HEK293 (cell line): ENCODE data around the gene GMDS.
A peak's percentile ranks its signal among the peaks of the same experiment; 100 is the strongest.

Source experiments
- CTCF ChIA-PET: fragments of 350-600 bp; formaldehyde crosslinking; extraction: SDS; loops from one replicate; lab custom pipeline; 2021; ENCODE audit warnings: antibody characterized with exemption; lab: Yijun Ruan, JAX
- POLR2A ChIA-PET: fragments of 300-600 bp; formaldehyde crosslinking; extraction: SDS; loops from one replicate; lab custom pipeline; 2020; ENCODE audit warnings: antibody characterized with exemption, inconsistent platforms; lab: Yijun Ruan, JAX
- H3K27ac ChIP-seq: fragments of 200-500 bp; sonication (Bioruptor generic); 2 replicates; pipeline ENCODE4 v1.5.1; 2014; ENCODE audit warnings: low read depth, low read length, control low read depth, inconsistent platforms; ENCODE audit errors: extremely low read depth
- H3K36me3 ChIP-seq, 2 experiments: fragments of 200-500 bp in 1 of 2; sonication (Bioruptor generic) in 1 of 2; 1 replicate in 1 of 2; 2 replicates in 1 of 2; pipeline ENCODE4 v1.5.1; 2014 to 2017; ENCODE audit warnings: inconsistent platforms in 2 of 2, low read length in 2 of 2; ENCODE audit not compliant: control insufficient read depth in 2 of 2, insufficient read depth in 1 of 2
- H3K4me1 ChIP-seq: fragments of 200-500 bp; sonication (Bioruptor generic); 2 replicates; pipeline ENCODE4 v1.5.1; 2014; ENCODE audit warnings: mild to moderate bottlenecking, low read length, inconsistent platforms; ENCODE audit not compliant: control insufficient read depth, insufficient read depth
- H3K4me3 ChIP-seq: 2 replicates; pipeline ENCODE4 v1.5.1; 2011; ENCODE audit warnings: low read depth, mild to moderate bottlenecking, control low read depth, low read length, moderate library complexity
- H3K9me3 ChIP-seq: fragments of 200-500 bp; sonication (Bioruptor generic); 2 replicates; pipeline ENCODE4 v1.5.1; 2014; ENCODE audit warnings: low read depth, low read length, inconsistent platforms; ENCODE audit not compliant: control insufficient read depth, insufficient read depth
- GLIS1 ChIP-seq: fragments of 450-650 bp; formaldehyde crosslinking; IDR thresholded peaks from 2 replicates; pipeline ENCODE4 v1.5.1; 2016; ENCODE audit warnings: missing biosample characterization, missing genetic modification characterization
- HOXD13 ChIP-seq: sonication (generic); formaldehyde crosslinking; IDR thresholded peaks from 2 replicates; pipeline ENCODE4 v1.8.0; 2022; ENCODE audit warnings: missing genetic modification reagents, borderline replicate concordance
- IKZF3 ChIP-seq: fragments of 450-650 bp; IDR thresholded peaks from 2 replicates; pipeline ENCODE4 v1.5.0; 2018; ENCODE audit warnings: missing biosample characterization, mild to moderate bottlenecking, missing genetic modification characterization, moderate library complexity
- MZF1 ChIP-seq: fragments of 450-650 bp; formaldehyde crosslinking; IDR thresholded peaks from 2 replicates; pipeline ENCODE4 v1.5.1; 2017; ENCODE audit warnings: missing biosample characterization, missing genetic modification characterization, borderline replicate concordance
- SP7 ChIP-seq: fragments of 450-650 bp; formaldehyde crosslinking; IDR thresholded peaks from 2 replicates; pipeline ENCODE4 v1.5.1; 2016; ENCODE audit warnings: missing biosample characterization, missing genetic modification characterization
- ZNF155 ChIP-seq: fragments of 450-650 bp; formaldehyde crosslinking; IDR thresholded peaks from 2 replicates; pipeline ENCODE4 v1.5.1; 2016; ENCODE audit warnings: missing biosample characterization, missing genetic modification characterization
- ZNF184 ChIP-seq: fragments of 450-650 bp; IDR thresholded peaks from 2 replicates; pipeline ENCODE4 v1.5.1; 2018; ENCODE audit warnings: missing biosample characterization, mild to moderate bottlenecking, missing genetic modification characterization
- ZNF223 ChIP-seq: fragments of 450-650 bp; formaldehyde crosslinking; IDR thresholded peaks from 2 replicates; pipeline ENCODE4 v1.5.1; 2016; ENCODE audit warnings: missing biosample characterization, missing genetic modification characterization
- ZNF23 ChIP-seq: fragments of 450-650 bp; formaldehyde crosslinking; IDR thresholded peaks from 2 replicates; pipeline ENCODE4 v1.5.1; 2016; ENCODE audit warnings: missing biosample characterization, missing genetic modification characterization, borderline replicate concordance
- ZNF354C ChIP-seq: fragments of 450-650 bp; formaldehyde crosslinking; IDR thresholded peaks from 2 replicates; pipeline ENCODE4 v1.5.1; 2016; ENCODE audit warnings: missing biosample characterization, missing genetic modification characterization, low read depth, borderline replicate concordance
- ZNF426 ChIP-seq: fragments of 450-650 bp; formaldehyde crosslinking; IDR thresholded peaks from 2 replicates; pipeline ENCODE4 v1.5.1; 2017; ENCODE audit warnings: missing biosample characterization, missing genetic modification characterization, mild to moderate bottlenecking, inconsistent platforms, moderate library complexity
- ZNF473 ChIP-seq: fragments of 450-650 bp; formaldehyde crosslinking; IDR thresholded peaks from 2 replicates; pipeline ENCODE4 v1.5.1; 2017; ENCODE audit warnings: missing biosample characterization, missing genetic modification characterization
- ZNF510 ChIP-seq: fragments of 450-650 bp; formaldehyde crosslinking; IDR thresholded peaks from 2 replicates; pipeline ENCODE4 v1.5.1; 2018; ENCODE audit warnings: mild to moderate bottlenecking, missing genetic modification characterization, missing biosample characterization; ENCODE audit not compliant: insufficient replicate concordance
- ZNF514 ChIP-seq: fragments of 450-650 bp; formaldehyde crosslinking; IDR thresholded peaks from 2 replicates; pipeline ENCODE4 v1.5.1; 2016; ENCODE audit warnings: missing biosample characterization, missing genetic modification characterization
- ZNF549 ChIP-seq: fragments of 450-650 bp; IDR thresholded peaks from 2 replicates; pipeline ENCODE4 v1.5.1; 2018; ENCODE audit warnings: missing biosample characterization, missing genetic modification characterization, mild to moderate bottlenecking, inconsistent platforms, moderate library complexity
- ZNF558 ChIP-seq: fragments of 450-650 bp; formaldehyde crosslinking; IDR thresholded peaks from 2 replicates; pipeline ENCODE4 v1.5.1; 2016; ENCODE audit warnings: missing biosample characterization, missing genetic modification characterization
- ZNF600 ChIP-seq: fragments of 450-650 bp; formaldehyde crosslinking; IDR thresholded peaks from 2 replicates; pipeline ENCODE4 v1.5.1; 2016; ENCODE audit warnings: missing biosample characterization, missing genetic modification characterization
- ZNF621 ChIP-seq: fragments of 450-650 bp; formaldehyde crosslinking; IDR thresholded peaks from 2 replicates; pipeline ENCODE4 v1.5.1; 2017; ENCODE audit warnings: missing biosample characterization, missing genetic modification characterization
- ZNF664 ChIP-seq: fragments of 450-650 bp; formaldehyde crosslinking; IDR thresholded peaks from 2 replicates; pipeline ENCODE4 v1.5.1; 2016; ENCODE audit warnings: missing biosample characterization, missing genetic modification characterization
- ZNF768 ChIP-seq: fragments of 450-650 bp; formaldehyde crosslinking; IDR thresholded peaks from 2 replicates; pipeline ENCODE4 v1.5.1; 2018; ENCODE audit warnings: missing biosample characterization, mild to moderate bottlenecking, missing genetic modification characterization
- ZNF837 ChIP-seq: fragments of 450-650 bp; formaldehyde crosslinking; IDR thresholded peaks from 2 replicates; pipeline ENCODE4 v1.5.1; 2016; ENCODE audit warnings: missing biosample characterization, missing genetic modification characterization
- ZSCAN23 ChIP-seq: fragments of 450-650 bp; formaldehyde crosslinking; IDR thresholded peaks from 2 replicates; pipeline ENCODE4 v1.5.1; 2016; ENCODE audit warnings: missing biosample characterization, missing genetic modification characterization
- TF ChIP-seq, protein P1 (sequence below): IDR thresholded peaks from 2 replicates; pipeline ENCODE4 v1.6.1; 2011; ENCODE audit warnings: mild to moderate bottlenecking, low read depth, low read length, borderline replicate concordance
- TF ChIP-seq, protein P2 (sequence below): fragments of 450-650 bp; formaldehyde crosslinking; optimal IDR thresholded peaks from 2 replicates; pipeline ENCODE3; 2016; ENCODE audit warnings: missing biosample characterization, mild to moderate bottlenecking, missing genetic modification characterization
- TF ChIP-seq, protein P3 (sequence below): fragments of 450-650 bp; formaldehyde crosslinking; IDR thresholded peaks from 2 replicates; pipeline ENCODE4 v1.5.1; 2016; ENCODE audit warnings: missing biosample characterization, missing genetic modification characterization
- TF ChIP-seq, protein P4 (sequence below): fragments of 450-650 bp; formaldehyde crosslinking; IDR thresholded peaks from 2 replicates; pipeline ENCODE4 v1.5.1; 2016; ENCODE audit warnings: missing biosample characterization, missing genetic modification characterization, borderline replicate concordance
- TF ChIP-seq, protein P5 (sequence below): fragments of 450-650 bp; formaldehyde crosslinking; conservative IDR thresholded peaks from 2 replicates; pipeline ENCODE4 v1.5.1; 2016; ENCODE audit warnings: low read depth, missing biosample characterization, missing genetic modification characterization

The GMDS gene

DNA sequence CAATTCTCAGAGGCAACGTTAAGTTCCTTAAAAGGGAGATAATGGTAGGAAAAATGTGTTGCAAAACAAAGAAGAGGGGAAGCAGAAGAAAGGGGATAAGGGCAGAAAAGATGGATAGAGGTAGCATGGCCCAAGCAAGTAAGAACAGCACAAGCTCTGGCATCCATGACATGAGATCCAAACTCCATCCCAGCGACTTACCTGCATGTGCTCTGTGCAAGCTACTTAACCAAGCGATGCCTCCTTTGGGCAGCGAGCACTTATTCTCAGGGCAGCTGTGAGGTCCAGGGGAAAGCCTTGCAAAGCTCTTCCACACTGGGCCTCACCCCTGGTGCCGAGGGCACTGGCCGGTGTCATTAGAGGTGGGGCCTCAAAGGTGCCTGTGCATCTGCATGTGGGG is 340.5 kb downstream of the GMDS start:
- H3K36me3 ChIP-seq: no peaks in the 10 kb centered on the region
- CTCF ChIA-PET: no interaction called here
- TF ChIP-seq ZNF600 (tag by site-specific recombination) (0 out of 2 replicates have a peak, but pooled peaks have one; percentile 19), ZNF549 (tag by site-specific recombination) (no peak)

DNA sequence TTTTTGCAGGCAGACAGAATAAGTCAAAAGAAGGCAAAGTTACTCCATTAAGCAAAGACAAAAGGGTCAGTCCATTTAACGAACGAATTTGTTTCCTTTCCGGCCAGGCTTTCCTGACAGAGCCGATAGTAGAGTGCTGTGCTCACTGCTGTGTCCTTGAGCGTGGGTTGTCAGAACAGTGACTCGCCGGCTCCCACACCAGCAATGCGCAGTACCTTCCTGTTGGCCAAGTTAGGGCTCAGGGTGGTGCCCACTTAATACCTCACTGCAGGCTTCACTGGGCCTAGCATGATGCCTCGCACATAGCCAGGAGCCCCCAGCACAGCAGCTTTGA is 341.0 kb downstream of the GMDS start:
- POLR2A ChIA-PET: no interaction called here
- H3K4me1 ChIP-seq: no peaks in the 10 kb centered on the region
- H3K4me3 ChIP-seq: no peak overlapping the region

More for the DNA sequence above, 340.5 kb downstream of the GMDS start:
- POLR2A ChIA-PET: no interaction called here
- Histone ChIP-seq H3K4me3 (no peak overlapping the region), H3K9me3 (no peaks in the 10 kb centered on the region), H3K4me1 (no peaks in the 10 kb centered on the region), H3K27ac (no peak overlapping the region)

DNA sequence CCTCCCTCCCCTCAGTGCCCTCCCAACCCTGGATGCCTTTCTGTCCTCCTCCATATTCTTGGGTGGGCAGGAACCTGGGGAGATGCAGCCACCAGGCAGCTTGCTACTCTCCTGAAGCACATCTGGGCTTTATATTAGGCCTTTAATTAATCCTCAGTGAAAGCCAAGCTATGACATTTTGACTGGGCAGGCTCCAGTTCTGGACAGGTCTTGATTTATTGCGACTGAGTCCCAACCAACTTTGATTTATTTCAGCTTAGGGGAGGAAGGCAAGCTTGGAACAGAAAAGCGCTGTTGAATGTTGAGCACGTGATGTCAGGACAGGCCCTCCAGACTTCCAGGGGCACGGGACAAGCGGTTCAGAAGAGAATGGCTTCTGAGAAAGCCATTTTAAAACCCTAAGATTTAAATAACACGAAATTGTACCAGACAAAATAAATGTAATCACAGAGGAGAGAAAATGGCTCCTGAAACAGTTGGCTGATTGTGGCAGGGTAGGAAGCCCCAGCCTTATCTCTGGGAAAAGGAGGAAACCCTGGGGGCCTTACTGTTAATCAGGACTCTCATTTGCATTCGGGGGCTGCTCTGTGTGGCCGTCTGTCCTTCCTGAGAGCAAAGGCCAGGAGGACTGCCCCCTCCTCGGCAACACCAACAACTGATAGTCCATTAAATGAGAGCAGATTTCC is 341.5 kb downstream of the GMDS start:
- Histone ChIP-seq H3K36me3 (no peaks in the 10 kb centered on the region), H3K27ac (no peak overlapping the region), H3K9me3 (no peaks in the 10 kb centered on the region), H3K4me3 (no peak overlapping the region)
- POLR2A ChIA-PET: no interaction called here
- CTCF ChIA-PET: interaction anchor here (1.9 kb wide), 1 partner anchor 10 kb away, joined by 8 read pairs; no protein-coding TSS in a partner anchor
- TF ChIP-seq HOXD13 (CRISPR knock-in tag): no peak
- TF ChIP-seq, protein P1, sequence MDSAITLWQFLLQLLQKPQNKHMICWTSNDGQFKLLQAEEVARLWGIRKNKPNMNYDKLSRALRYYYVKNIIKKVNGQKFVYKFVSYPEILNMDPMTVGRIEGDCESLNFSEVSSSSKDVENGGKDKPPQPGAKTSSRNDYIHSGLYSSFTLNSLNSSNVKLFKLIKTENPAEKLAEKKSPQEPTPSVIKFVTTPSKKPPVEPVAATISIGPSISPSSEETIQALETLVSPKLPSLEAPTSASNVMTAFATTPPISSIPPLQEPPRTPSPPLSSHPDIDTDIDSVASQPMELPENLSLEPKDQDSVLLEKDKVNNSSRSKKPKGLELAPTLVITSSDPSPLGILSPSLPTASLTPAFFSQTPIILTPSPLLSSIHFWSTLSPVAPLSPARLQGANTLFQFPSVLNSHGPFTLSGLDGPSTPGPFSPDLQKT: no peak
- no peak for TF ChIP-seq ZNF473 (tag by site-specific recombination)
- TF ChIP-seq, protein P2, sequence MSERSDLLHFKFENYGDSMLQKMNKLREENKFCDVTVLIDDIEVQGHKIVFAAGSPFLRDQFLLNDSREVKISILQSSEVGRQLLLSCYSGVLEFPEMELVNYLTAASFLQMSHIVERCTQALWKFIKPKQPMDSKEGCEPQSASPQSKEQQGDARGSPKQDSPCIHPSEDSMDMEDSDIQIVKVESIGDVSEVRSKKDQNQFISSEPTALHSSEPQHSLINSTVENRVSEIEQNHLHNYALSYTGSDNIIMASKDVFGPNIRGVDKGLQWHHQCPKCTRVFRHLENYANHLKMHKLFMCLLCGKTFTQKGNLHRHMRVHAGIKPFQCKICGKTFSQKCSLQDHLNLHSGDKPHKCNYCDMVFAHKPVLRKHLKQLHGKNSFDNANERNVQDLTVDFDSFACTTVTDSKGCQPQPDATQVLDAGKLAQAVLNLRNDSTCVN: no peak
- TF ChIP-seq, protein P3, sequence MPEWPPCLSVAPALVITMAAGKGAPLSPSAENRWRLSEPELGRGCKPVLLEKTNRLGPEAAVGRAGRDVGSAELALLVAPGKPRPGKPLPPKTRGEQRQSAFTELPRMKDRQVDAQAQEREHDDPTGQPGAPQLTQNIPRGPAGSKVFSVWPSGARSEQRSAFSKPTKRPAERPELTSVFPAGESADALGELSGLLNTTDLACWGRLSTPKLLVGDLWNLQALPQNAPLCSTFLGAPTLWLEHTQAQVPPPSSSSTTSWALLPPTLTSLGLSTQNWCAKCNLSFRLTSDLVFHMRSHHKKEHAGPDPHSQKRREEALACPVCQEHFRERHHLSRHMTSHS: no peak
- no peak for TF ChIP-seq SP7 (tag by site-specific recombination)
- TF ChIP-seq ZNF558 (tag by site-specific recombination): no peak
- TF ChIP-seq, protein P4, sequence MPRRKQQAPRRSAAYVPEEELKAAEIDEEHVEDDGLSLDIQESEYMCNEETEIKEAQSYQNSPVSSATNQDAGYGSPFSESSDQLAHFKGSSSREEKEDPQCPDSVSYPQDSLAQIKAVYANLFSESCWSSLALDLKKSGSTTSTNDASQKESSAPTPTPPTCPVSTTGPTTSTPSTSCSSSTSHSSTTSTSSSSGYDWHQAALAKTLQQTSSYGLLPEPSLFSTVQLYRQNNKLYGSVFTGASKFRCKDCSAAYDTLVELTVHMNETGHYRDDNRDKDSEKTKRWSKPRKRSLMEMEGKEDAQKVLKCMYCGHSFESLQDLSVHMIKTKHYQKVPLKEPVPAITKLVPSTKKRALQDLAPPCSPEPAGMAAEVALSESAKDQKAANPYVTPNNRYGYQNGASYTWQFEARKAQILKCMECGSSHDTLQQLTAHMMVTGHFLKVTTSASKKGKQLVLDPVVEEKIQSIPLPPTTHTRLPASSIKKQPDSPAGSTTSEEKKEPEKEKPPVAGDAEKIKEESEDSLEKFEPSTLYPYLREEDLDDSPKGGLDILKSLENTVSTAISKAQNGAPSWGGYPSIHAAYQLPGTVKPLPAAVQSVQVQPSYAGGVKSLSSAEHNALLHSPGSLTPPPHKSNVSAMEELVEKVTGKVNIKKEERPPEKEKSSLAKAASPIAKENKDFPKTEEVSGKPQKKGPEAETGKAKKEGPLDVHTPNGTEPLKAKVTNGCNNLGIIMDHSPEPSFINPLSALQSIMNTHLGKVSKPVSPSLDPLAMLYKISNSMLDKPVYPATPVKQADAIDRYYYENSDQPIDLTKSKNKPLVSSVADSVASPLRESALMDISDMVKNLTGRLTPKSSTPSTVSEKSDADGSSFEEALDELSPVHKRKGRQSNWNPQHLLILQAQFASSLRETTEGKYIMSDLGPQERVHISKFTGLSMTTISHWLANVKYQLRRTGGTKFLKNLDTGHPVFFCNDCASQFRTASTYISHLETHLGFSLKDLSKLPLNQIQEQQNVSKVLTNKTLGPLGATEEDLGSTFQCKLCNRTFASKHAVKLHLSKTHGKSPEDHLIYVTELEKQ (tag by site-specific recombination): no peak
- TF ChIP-seq, all 188 proteins: peak for 0
- H3K4me1 ChIP-seq: no peaks in the 10 kb centered on the region

More for the DNA sequence above, 341.0 kb downstream of the GMDS start:
- CTCF ChIA-PET: no interaction called here
- Histone ChIP-seq H3K36me3 (no peaks in the 10 kb centered on the region), H3K27ac (no peak overlapping the region), H3K9me3 (no peaks in the 10 kb centered on the region)
- no peak for TF ChIP-seq ZNF514 (tag by site-specific recombination)
- no peak for TF ChIP-seq ZNF223 (tag by site-specific recombination)
- no peak for TF ChIP-seq MZF1
- no peak for TF ChIP-seq ZNF837 (tag by site-specific recombination)
- no peak for TF ChIP-seq ZNF184
- TF ChIP-seq ZNF426: no peak
- no peak for TF ChIP-seq ZNF510
- TF ChIP-seq IKZF3 (tag by site-specific recombination): no peak
- no peak for TF ChIP-seq ZNF354C
- no peak for TF ChIP-seq ZNF621 (tag by site-specific recombination)
- no peak for TF ChIP-seq ZSCAN23 (tag by site-specific recombination)
- no peak for TF ChIP-seq ZNF23
- TF ChIP-seq ZNF155 (tag by site-specific recombination): no peak
- TF ChIP-seq GLIS1: no peak
- no peak for TF ChIP-seq ZNF768
- TF ChIP-seq ZNF664 (tag by site-specific recombination): no peak
- TF ChIP-seq, protein P5, sequence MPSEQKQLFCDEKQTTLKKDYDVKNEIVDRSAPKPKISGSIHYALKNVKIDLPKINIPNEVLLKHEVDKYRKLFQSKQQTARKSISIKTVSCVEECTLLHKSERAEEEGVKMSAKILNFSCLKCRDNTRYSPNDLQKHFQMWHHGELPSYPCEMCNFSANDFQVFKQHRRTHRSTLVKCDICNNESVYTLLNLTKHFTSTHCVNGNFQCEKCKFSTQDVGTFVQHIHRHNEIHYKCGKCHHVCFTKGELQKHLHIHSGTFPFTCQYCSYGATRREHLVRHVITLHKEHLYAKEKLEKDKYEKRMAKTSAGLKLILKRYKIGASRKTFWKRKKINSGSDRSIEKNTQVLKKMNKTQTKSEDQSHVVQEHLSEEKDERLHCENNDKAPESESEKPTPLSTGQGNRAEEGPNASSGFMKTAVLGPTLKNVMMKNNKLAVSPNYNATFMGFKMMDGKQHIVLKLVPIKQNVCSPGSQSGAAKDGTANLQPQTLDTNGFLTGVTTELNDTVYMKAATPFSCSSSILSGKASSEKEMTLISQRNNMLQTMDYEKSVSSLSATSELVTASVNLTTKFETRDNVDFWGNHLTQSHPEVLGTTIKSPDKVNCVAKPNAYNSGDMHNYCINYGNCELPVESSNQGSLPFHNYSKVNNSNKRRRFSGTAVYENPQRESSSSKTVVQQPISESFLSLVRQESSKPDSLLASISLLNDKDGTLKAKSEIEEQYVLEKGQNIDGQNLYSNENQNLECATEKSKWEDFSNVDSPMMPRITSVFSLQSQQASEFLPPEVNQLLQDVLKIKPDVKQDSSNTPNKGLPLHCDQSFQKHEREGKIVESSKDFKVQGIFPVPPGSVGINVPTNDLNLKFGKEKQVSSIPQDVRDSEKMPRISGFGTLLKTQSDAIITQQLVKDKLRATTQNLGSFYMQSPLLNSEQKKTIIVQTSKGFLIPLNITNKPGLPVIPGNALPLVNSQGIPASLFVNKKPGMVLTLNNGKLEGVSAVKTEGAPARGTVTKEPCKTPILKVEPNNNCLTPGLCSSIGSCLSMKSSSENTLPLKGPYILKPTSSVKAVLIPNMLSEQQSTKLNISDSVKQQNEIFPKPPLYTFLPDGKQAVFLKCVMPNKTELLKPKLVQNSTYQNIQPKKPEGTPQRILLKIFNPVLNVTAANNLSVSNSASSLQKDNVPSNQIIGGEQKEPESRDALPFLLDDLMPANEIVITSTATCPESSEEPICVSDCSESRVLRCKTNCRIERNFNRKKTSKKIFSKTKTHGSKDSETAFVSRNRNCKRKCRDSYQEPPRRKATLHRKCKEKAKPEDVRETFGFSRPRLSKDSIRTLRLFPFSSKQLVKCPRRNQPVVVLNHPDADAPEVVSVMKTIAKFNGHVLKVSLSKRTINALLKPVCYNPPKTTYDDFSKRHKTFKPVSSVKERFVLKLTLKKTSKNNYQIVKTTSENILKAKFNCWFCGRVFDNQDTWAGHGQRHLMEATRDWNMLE: no peak
- TF ChIP-seq, all 188 proteins: peak for 0
